HFFc6 (cell line): ENCODE results near the gene DDC. TPM values are rescaled to one million over a fixed set of nuclear protein-coding genes. Genes with fewer than 3 reads are reported as not detected.
A peak's percentile ranks its signal among the peaks of the same experiment; 100 is the strongest.

Source experiments
- DNase-seq: peaks from one replicate; pipeline ENCODE4 v3.0.0-alpha.2; 2018
- H3K27ac Mint-ChIP-seq: 2 replicates; pipeline ENCODE4 v1.8.0; 2020; ENCODE audit warnings: mild to moderate bottlenecking, mixed read lengths
- H3K27me3 Mint-ChIP-seq: 2 replicates; pipeline ENCODE4 v1.8.0; 2021; ENCODE audit warnings: mild to moderate bottlenecking, moderate library complexity, mixed read lengths; ENCODE audit not compliant: insufficient read depth
- H3K36me3 Mint-ChIP-seq: 2 replicates; pipeline ENCODE4 v1.8.0; 2021; ENCODE audit warnings: low read depth, mixed read lengths
- H3K4me1 Mint-ChIP-seq: 2 replicates; pipeline ENCODE4 v1.8.0; 2020; ENCODE audit warnings: low read depth, mixed read lengths
- H3K4me3 Mint-ChIP-seq: 2 replicates; pipeline ENCODE4 v1.8.0; 2020; ENCODE audit warnings: mild to moderate bottlenecking, moderate library complexity, mixed read lengths
- H3K9me3 Mint-ChIP-seq: 2 replicates; pipeline ENCODE4 v1.8.0; 2020; ENCODE audit warnings: mild to moderate bottlenecking, mixed read lengths
- total RNA-seq, 6 experiments: library from RNA; stranded (reverse); fragmentation: NEBNext Ultra II Directional; extraction: Animal tissue kit (Norgen Biotek cat#: 25700); gene quantifications; 2 replicates in 1 of 6; 3 replicates in 5 of 6; pipeline ENCODE4 v1.2.3, GENCODE V29; 2021
- TF ChIP-seq, protein P1 (sequence below): fragments of 200-600 bp; sonication (generic); IDR thresholded peaks from 2 replicates; pipeline ENCODE4 v1.5.0; 2021; ENCODE audit warnings: antibody characterized with exemption, mild to moderate bottlenecking

Gene DDC
- total RNA-seq, 6 experiments from 2014 or later: not detected

DNA sequence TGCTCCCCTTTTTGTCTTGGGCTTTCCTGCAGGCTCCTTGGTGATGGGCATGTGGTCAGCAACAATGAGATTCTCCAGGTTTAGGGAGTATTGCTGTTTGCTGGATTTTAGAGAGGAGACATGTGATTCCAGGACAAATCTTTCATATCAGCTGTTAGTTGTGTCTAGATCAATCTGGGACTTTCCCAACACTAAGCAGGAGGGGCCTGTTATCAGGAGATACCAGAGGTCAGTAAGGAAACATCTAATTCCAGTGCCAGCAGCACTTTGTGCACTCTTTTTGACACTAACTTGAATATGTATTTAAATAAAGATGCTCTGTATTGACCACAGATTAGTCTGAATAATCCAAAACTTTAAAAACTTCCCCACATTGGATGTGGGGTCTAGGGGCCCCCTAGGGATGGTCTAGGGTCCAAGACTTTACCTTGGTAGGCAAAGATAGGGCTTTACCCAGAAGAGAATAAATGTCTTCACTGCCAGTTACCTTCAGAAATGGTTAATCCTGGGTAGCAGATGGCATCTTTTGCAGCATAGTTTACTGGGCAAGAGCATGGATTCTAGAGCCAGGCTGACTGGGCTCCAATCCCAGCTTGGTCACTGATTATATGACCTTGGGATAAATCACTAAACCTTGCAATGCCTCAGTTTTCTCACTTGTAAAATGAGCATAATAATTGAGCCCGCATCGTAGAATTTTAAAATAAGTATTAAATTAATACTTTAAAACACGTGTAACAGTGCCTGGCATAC is 108.7 kb downstream of the DDC start:
- TF ChIP-seq, protein P1, sequence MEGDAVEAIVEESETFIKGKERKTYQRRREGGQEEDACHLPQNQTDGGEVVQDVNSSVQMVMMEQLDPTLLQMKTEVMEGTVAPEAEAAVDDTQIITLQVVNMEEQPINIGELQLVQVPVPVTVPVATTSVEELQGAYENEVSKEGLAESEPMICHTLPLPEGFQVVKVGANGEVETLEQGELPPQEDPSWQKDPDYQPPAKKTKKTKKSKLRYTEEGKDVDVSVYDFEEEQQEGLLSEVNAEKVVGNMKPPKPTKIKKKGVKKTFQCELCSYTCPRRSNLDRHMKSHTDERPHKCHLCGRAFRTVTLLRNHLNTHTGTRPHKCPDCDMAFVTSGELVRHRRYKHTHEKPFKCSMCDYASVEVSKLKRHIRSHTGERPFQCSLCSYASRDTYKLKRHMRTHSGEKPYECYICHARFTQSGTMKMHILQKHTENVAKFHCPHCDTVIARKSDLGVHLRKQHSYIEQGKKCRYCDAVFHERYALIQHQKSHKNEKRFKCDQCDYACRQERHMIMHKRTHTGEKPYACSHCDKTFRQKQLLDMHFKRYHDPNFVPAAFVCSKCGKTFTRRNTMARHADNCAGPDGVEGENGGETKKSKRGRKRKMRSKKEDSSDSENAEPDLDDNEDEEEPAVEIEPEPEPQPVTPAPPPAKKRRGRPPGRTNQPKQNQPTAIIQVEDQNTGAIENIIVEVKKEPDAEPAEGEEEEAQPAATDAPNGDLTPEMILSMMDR: no peak
- H3K27ac Mint-ChIP-seq: no peak overlapping the region
- no peaks in the 10 kb centered on the region for H3K9me3 Mint-ChIP-seq
- H3K36me3 Mint-ChIP-seq: no peaks in the 10 kb centered on the region
- DNase-seq: no peak
- H3K4me1 Mint-ChIP-seq: no peaks in the 10 kb centered on the region
- H3K27me3 Mint-ChIP-seq: peaks cover 8% of the 10 kb centered on the region
- no peak overlapping the region for H3K4me3 Mint-ChIP-seq

DNA sequence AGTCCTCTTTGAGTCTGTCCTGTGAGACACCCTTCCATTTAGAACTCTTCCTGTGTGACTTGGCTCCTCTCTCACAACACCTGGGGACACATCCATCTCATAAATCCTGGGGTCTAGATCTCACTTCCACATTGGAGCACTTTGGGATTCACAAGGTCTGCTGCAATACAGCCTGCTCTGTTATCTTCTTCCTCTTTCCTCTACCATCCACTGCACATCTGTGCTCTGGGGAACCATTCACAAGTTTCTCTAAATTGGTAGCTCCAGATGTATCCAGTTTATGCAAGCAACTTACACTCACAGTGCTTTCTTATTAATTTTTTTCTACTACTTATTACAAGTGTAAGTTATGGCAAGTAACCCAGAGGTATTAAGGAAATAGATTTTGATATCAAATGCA is 109.5 kb downstream of the DDC start:
- H3K36me3 Mint-ChIP-seq: no peaks in the 10 kb centered on the region
- TF ChIP-seq, protein P1: no peak

DNA sequence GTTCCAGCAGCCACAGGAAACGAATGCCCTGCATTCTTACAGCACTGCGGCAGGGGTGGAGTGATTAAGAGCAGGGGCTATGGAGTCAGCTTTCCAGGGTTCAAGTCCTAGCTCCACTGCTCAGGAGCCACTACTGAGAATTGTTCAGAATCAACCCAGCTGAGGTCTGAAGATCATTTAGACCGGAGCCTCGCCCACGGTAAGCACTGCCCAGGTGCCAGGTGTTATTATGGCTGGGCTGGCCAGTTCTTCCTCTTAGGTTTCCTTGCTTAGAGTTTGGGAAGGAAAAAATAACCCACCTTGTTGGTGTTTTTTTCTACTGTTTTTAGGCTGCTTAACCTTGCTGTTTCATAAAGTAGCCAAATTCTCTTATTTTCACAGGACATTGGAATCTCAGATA is 110.2 kb downstream of the DDC start:
- H3K4me1 Mint-ChIP-seq: peaks cover 9% of the 10 kb centered on the region; the same call in 1 of the 2 replicates
- no peak overlapping the region for H3K4me3 Mint-ChIP-seq
- no peak overlapping the region for H3K27ac Mint-ChIP-seq
- no peaks in the 10 kb centered on the region for H3K9me3 Mint-ChIP-seq
- no peak for DNase-seq
- H3K27me3 Mint-ChIP-seq: peaks cover 11% of the 10 kb centered on the region
- H3K36me3 Mint-ChIP-seq: no peaks in the 10 kb centered on the region
- TF ChIP-seq, protein P1: no peak

More for the DNA sequence above, 109.5 kb downstream of the DDC start:
- no peak overlapping the region for H3K4me3 Mint-ChIP-seq
- H3K27me3 Mint-ChIP-seq: peaks cover 11% of the 10 kb centered on the region
- peaks cover 6% of the 10 kb centered on the region; the same call in 1 of the 2 replicates for H3K4me1 Mint-ChIP-seq
- no peak for DNase-seq
- H3K27ac Mint-ChIP-seq: no peak overlapping the region
- H3K9me3 Mint-ChIP-seq: no peaks in the 10 kb centered on the region

DNA sequence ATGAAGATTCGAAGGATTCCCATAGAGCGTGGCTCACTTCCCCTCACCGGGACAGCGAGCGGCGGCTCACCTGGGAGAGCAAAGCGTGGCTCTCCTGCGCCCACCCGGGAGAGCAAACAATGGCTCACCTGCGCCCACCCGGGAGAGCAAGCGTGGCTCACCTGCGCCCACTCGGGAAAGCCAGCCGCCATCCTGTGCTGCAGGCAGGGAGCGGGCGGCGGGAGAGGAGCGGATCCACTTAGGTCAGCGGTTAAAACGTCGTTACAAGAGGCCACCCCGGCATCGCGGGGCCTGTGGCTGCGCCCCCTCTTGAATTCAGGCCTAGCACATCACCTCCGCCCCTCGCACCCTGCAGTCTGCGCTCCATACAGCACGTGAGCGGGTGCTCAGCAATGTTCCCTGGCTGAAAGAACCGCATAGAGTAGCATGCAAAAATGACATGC is 114.6 kb downstream of the DDC start:
- Mint-ChIP-seq H3K27me3 (peaks cover 6% of the 10 kb centered on the region; the same call in 1 of the 2 replicates), H3K9me3 (no peaks in the 10 kb centered on the region), H3K27ac (0 out of 2 replicates have a peak overlapping the region, but pooled peaks have one; percentile 86), H3K4me1 (peaks cover 36% of the 10 kb centered on the region), H3K4me3 (peak overlapping the region; percentile 90), H3K36me3 (peaks cover 13% of the 10 kb centered on the region)
- TF ChIP-seq, protein P1: no peak
- no peak for DNase-seq

DNA sequence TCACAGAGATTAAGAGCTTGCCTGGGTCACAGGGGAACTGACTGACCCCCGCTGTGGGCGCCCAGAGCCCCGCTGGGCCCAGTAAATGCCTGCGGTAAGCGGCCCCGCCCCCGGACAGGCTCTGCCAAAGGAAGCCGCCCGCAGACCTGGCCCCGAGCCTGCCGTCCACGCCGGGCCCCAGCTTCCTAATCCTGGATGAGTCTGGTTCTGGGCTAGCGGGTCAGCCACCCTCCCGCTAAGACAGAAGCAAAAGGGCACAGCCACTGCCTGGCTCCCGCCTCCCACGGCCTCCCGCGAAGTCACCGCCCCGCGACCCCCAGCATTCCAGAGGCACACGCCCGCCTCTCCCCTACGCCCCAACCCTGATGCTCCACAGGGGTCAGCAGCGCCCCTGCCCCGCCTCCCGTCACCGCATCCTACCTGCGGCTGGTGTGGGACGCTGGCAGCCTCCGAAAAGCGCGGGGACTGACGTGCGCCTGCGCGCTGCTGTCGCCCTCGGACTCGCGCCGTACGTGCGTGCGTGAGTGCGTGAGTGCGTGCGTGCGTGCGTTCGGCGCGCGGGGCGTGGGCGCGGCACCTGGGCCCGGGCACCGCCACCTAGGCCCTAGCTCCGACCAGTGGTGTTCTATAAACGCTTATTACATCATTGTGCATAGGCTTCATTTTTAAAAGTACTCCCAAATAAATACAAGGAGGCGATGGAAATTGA is 115.2 kb downstream of the DDC start, which contains the start of gene FIGNL1:
TSS of gene FIGNL1 (minus strand) at position 470 of the 709 bp plus-strand sequence. CDS start 3,063 bp downstream, outside the sequence.
- TF ChIP-seq, protein P1: no peak
- DNase-seq: peak; percentile 41
- peaks cover 15% of the 10 kb centered on the region for H3K36me3 Mint-ChIP-seq
- H3K27ac Mint-ChIP-seq: peak within 1 kb of the TSS; percentile 86
- peak within 1 kb of the TSS; percentile 90 for H3K4me3 Mint-ChIP-seq
- H3K27me3 Mint-ChIP-seq: peaks cover 6% of the 10 kb centered on the region; the same call in 1 of the 2 replicates
- H3K4me1 Mint-ChIP-seq: peaks cover 37% of the 10 kb centered on the region
- H3K9me3 Mint-ChIP-seq: no peaks in the 10 kb centered on the region
